ENCODE measurements around the gene SND1.

- TF ChIP-seq CTCF (IDR thresholded peaks at IDR 0.05) (no peak), POLR2A (IDR thresholded peaks at IDR 0.05) (no peak)
Observed at GRCh38 chr7:127995156-127995880, 343.3 kb downstream of the SND1 start.
